Body of pancreas (tissue), 4 donors: ENCODE measurements around the gene GGPS1.

ENCODE experiments used
- CTCF ChIP-seq, 7 experiments: fragments of 450-650 bp in 4 of 7; fragments of 200-600 bp in 3 of 7; sonication (generic) in 3 of 7; IDR thresholded peaks; one replicate each; pipeline ENCODE4 v1.5.1; 2016 to 2019; ENCODE audit warnings: antibody characterized with exemption in 7 of 7
- POLR2A ChIP-seq, 3 donors: fragments of 450-650 bp; IDR thresholded peaks; one replicate each; pipeline ENCODE4 v1.6.1; 2016; ENCODE audit warnings: antibody characterized with exemption in 3 of 3, mild to moderate bottlenecking in 2 of 3

GRCh38 chr1:235289859-235290739 lies 38.3 kb upstream of the GGPS1 start:
- TF ChIP-seq CTCF (IDR thresholded peaks at IDR 0.05) (no peak), POLR2A (IDR thresholded peaks at IDR 0.05) (no peak)
